HG02970 (cell line): Measurements from ENCODE around the gene DHX30.
A peak's percentile ranks its signal among the peaks of the same experiment; 100 is the strongest.
"Not testable (repeated sequence)": the region's sequence is repeated elsewhere in the genome, so short reads cannot be mapped to it uniquely, and the experiment has no call there.

ENCODE experiments used
- ATAC-seq: cut with Tn5 transposase; IDR thresholded peaks from one replicate; pipeline ENCODE4 v1.9.1; 2021; ENCODE audit warnings: mild to moderate bottlenecking, moderate library complexity, moderate number of reproducible peaks; ENCODE audit not compliant: unreplicated experiment, low FRiP score

The DHX30 gene

DNA sequence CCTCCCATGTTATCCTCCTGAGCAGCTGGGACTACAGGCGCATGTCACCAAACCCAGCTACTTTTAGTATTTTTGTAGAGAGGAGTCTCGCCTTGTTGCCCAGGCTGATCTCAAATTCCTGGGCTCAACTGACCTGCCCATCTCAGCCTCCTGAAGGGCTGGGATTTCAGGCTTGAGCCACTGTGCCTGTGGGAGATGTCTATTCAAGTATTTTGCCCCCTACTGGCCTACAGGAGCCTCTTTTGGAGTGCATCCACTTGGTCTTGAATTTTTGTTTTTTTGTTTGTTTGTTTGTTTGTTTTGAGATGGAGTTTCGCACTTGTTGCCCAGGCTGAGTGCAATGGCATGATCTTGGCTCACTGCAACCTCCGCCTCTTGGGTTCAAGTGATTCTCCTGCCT lies 3.2 kb upstream of the DHX30 start:
- ATAC-seq: no peak

DNA sequence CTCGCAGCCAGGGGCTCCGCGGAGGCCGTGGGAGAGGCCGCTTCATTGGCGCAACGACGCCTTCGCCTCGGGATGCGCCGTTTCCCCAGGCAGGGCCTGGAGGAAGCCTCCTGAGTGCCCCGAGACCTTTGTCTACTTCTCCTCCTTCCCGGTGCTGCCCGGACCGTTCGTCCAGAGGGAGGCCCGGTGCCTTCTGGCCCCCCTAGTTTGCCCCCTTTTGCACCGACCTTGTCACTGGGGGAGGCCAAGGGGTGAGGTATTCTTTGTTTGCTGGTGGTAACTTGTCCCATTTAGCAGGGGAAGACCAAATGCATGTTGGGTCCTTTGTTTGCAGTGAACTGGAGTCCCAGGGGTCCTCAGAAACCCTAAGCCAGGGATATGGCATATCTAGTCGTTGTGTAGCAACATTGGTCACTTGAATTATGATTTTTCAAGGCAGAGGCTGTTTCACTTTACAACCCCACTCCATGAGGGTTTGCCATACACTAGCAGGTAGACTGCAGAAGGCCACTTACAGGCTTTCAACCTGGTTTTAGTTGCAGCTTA lies 615 bp downstream of the DHX30 start:
- peak; percentile 25 for ATAC-seq

DNA sequence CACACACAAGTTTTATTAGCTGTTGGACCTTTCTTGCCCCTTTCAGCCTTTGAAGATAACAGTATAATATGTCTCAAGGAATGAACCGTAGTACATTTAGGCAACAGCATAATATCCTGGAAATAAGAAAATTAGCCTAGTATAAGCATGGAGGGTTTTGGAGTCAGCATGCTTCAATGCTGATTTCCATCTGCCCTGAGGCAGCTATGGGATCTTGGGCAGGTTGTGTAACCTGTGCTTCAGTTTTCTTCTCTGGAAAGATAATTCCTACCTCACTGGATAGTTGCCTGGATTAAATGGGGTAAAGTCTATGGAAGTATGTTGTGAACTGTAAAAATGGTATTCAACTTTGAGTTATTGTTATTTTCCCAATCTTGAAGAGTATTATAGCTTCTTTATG lies 1.6 kb downstream of the DHX30 start:
- no peak for ATAC-seq

DNA sequence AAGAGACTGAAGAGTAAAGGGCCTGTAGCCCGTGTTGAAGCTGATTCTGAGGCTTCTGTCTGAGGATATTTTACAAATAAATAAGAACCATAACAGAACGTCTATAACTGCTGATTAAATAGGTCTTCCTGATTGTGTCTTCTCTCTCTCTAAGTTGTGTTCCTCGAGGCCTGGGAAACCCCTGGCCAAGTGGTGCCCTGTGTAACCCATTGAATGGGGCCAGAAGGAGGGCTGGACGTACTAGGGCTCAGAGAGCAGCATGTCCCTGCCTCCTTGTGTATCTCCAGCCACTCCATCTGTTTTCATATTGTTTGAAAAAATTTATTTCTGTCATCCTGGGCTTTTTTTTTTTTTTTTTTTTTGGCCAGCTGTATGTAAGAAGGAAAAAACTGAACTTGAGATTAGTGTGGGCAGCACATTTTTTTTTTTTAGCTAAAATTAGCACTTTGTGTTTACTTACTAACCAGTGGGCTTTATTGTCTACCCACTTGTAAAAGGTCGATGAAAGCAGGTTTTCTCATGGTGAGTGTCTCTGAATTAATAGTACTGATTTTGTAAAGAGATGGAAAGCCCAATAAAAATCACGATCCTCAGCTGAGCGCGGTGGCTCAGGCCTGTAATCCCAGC lies 10.7 kb downstream of the DHX30 start:
- no peak for ATAC-seq

DNA sequence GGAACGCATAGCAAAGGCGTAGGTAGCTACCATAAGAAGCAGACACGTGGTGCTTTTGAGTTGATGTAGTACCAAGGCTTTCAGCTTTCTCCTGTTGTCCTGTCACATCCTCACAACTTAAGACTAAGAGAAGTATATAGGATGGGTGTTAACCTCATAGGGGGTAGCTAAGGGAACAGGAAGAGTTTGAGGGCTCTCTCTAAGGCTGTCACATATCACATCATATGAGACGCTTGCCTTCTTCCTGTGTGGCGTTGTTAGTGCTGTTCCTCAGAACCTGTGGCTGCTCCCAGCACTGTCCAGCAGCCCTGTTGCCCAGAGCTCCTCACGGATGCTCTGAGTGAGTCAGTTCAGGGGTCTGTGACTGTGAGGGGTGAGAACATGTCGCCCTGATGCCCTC lies 14.7 kb downstream of the DHX30 start:
- no peak for ATAC-seq

DNA sequence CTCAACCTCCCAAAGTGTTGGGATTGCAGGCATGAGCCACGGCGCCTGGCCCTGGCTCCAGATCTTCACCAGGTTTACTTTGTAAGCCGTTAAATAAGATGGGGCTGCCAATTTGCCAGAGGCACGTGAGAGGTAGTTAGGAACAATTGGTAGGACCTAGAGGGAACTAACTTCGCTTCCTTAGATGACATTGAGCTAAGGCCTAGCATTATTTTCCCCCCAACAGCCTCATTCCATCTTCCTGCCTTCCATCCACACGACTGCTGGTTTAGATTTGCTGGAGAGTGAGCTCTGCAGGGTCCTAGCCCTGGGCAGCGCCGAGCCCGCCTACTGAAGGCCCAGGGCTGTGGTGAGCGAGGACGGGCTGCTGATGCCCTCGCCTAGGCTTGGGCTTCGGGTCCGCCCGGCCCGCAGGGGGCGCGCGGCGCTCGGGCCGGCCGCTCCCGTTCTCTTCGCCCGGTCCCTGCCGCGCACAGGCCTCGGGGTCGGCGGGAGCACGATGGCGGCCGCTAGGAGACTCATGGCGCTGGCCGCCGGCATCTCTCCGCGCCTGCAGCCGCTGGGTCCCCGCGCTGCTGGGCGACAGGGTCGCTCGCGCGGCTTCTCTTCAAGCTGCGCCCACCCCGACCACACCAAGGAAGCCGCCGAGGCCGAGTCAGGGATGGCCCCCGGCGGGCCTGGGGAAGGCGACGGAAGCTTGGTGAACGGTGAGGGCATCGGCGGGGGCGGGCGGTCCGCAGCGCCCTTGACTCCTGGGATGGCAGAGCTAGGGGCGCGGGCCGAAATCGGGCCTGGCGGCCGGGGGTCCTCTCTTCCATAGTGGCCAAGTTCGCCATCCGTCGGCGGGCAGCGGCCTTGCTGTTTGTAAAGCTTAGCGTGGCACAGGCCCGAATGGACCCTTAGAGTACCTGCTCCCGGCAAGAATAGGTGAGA lies 21.9 kb downstream of the DHX30 start:
- ATAC-seq: peak; percentile 92

DNA sequence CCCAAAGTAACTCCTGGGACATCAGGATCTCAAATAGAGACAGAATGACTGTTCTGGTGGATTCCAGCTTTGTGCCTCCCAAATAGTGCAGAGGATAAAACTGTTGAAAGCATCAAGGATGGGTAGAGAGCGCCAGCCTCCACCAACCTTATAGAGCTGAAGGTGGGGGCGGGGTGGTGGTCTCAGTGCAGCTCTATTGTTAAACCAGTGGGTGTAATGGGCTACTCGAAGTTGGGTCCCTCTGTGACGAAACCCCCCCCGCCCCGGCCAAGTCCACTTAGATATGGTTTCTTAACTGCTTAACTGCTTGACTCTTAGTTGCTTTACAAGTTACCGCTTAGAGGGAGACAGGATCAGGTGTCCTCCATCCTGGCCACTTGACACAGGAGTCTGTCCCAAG lies 22.7 kb downstream of the DHX30 start:
- no peak for ATAC-seq

DNA sequence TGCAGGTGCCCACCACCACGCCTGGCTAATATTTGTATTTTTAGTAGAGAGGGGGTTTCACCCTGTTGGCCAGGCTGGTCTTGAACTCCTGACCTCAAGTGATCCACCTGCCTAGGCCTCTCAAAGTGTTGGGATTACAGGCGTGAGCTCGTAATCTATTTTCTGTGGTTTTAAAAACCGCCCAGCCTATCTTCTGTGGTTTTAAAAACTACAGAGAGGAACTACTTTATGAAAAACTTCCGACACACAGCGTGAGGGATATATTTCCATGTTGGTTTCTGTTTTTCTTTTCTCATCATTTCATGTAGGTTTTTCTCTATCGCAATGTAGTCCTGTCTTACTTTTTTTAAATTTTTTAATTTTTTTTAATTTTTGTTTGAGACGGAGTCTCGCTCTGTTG lies 26.5 kb downstream of the DHX30 start:
- ATAC-seq: not testable (repeated sequence)

DNA sequence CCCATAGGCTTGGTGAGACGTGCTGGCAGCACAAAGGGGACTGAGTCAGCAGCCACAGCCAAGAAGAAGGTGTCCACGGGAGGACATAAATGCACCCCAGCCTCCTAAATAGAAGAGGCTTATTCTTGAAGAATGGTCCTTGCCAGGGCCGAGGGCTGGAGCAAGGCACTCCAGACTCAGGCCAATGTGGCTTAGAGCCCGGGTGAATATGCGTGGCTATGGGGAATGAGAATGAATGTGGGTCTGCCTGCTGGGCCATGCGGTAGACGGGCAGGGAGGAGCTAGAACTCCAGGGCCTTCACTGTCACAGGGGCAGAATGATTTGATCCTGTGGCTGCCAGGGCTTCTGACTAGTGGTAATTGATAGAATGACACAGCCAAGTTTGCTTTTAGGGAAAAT lies 34.0 kb downstream of the DHX30 start:
- no peak for ATAC-seq

DNA sequence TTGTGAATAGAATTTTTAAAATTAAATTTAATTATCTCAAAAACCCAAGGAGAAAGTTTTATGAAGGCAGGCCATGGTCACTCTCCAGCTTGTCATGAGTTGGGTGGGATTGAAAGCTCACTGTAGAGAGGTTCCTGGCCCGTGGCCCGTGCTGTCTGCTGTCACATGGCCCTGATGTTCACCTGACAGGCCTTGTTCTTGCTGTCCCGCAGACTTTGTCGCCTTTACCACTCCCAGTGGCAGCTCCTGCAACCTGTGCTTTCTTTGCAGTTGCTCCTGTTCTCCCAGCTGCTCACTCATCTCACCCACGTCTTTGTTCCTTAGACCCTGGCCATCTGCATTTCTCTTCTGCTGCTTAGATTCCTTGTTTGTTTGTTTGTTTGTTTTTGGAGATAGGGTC lies 35.6 kb downstream of the DHX30 start:
- no peak for ATAC-seq

DNA sequence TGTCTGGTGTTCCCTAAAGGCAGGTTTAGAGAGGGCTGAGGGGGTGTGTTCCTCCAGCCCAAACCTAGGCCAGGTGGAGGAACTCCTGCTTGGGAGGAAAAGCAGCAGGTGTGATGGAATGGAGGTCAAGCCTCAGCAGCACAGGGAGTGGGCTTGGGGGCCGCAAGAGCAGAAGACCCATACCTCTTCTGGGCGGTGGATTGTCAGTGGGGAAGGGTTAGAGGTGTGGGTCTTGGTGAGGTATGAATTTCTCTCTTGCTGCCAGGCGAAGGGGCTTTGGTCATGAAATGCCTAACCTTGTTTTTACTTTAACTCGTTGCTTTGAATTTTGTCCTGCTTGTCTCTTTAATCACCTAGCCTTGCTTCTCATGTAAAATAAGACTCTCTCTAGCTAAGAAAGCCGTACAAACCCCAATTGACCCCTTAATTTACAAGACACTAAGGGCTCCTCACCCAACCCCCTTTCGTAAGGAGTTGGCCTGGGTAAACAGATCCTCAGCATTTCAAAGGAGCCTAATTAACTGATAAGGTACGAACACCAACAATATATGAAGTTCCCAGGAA lies 38.9 kb downstream of the DHX30 start:
- ATAC-seq: no peak

DNA sequence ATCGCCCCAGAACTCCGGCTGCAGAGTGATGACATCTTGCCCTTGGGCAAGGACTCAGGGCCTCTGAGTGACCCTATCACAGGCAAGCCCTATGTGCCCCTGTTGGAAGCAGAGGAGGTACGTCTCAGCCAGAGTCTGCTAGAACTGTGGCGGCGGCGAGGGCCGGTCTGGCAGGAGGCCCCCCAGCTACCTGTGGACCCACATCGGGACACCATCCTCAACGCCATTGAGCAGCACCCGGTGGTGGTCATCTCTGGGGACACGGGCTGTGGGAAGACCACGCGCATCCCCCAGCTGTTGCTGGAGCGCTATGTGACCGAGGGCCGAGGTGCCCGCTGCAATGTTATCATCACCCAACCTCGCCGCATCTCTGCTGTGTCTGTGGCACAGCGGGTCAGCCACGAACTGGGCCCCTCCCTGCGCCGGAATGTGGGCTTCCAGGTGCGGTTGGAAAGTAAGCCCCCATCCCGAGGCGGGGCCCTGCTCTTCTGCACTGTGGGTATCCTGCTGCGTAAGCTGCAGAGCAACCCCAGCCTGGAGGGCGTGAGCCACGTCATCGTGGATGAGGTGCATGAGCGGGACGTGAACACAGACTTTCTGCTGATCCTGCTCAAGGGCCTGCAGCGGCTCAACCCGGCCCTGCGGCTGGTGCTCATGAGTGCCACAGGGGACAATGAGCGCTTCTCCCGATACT lies 43.4 kb downstream of the DHX30 start:
- ATAC-seq: no peak

DNA sequence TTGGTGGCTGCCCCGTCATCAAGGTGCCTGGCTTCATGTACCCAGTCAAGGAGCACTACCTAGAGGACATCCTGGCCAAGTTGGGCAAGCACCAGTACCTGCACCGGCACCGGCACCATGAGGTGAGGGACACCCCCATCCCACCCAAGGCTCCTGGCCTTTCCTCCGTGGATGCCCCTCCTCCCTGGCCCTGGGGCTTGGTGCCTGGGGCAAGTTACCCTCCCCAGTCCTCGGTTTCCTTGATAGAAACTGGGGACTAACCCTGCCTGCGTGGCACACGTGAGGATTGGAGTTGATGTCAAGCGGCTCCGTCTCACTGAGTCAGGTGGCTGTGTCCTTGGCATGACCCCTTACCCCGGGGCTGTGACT lies 43.9 kb downstream of the DHX30 start:
- no peak for ATAC-seq

DNA sequence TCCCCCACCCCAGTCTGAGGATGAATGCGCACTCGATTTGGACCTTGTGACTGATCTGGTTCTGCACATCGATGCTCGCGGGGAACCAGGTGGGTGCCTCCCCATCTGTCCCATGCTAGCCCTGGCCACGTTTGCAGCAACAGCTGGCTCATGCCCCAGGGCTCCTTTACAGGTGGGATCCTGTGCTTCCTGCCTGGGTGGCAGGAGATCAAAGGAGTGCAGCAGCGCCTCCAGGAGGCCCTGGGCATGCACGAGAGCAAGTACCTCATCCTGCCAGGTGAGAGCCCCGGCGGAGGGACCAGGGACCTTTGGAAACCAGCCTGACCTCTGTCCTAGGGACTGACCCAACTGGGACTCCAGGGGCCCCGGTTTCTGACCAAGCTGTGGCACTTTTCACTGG lies 44.3 kb downstream of the DHX30 start:
- no peak for ATAC-seq

DNA sequence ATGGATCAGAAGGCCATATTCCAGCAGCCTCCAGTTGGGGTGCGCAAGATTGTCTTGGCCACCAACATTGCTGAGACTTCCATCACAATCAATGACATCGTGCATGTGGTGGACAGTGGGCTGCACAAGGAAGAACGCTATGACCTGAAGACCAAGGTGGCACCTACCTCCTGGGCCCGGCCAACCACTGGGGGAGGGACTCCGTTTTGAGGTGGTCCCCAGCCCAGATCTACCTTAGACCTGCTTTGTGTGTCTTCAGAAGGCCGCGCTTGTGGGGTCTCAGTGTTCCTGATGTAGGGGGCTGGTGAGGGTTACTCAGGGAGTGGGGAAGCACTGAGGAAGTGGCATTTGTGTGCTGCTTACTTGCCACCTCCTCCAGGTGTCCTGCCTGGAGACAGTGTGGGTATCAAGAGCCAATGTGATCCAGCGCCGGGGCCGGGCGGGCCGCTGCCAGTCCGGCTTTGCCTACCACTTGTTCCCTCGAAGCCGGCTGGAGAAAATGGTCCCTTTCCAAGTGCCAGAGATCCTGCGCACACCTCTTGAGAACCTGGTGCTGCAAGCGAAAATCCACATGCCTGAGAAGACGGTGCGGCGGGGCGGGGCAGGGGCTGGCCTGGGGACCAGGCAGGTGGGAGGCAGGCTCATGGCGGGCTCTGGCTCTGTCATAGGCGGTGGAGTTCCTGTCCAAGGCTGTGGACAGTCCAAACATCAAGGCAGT lies 45.0 kb downstream of the DHX30 start:
- no peak for ATAC-seq

DNA sequence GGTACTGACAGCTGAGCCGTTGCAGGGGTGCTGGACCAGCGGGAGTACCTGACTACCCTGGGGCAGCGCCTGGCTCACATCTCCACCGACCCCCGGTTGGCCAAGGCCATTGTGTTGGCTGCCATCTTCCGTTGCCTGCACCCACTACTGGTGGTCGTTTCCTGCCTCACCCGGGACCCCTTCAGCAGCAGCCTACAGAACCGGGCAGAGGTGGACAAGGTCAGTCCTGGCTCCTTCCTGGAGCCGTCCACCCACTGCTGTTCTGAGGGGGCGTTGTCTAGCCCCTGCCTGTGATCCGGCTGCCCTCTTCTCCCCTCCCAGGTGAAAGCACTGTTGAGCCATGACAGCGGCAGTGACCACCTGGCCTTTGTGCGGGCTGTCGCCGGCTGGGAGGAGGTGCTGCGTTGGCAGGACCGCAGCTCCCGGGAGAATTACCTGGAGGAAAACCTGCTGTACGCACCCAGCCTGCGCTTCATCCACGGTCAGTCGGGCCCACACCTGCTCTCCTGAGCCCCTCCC lies 45.7 kb downstream of the DHX30 start:
- ATAC-seq: no peak

DNA sequence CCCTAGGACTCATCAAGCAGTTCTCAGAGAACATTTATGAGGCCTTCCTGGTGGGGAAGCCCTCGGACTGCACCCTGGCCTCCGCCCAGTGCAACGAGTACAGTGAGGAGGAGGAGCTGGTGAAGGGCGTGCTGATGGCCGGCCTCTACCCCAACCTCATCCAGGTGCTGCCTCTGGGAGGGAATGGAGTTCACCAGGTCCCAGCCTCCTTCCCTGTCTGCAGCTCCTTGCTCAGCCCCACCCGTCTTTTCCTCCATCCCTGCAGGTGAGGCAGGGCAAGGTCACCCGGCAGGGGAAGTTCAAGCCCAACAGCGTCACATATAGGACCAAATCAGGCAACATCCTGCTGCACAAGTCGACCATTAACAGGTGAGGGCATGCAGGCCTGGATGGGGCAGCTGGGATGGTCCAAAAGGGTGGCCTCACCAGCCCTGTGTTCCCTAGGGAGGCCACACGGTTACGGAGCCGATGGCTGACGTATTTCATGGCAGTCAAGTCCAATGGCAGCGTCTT lies 46.3 kb downstream of the DHX30 start:
- ATAC-seq: no peak

DNA sequence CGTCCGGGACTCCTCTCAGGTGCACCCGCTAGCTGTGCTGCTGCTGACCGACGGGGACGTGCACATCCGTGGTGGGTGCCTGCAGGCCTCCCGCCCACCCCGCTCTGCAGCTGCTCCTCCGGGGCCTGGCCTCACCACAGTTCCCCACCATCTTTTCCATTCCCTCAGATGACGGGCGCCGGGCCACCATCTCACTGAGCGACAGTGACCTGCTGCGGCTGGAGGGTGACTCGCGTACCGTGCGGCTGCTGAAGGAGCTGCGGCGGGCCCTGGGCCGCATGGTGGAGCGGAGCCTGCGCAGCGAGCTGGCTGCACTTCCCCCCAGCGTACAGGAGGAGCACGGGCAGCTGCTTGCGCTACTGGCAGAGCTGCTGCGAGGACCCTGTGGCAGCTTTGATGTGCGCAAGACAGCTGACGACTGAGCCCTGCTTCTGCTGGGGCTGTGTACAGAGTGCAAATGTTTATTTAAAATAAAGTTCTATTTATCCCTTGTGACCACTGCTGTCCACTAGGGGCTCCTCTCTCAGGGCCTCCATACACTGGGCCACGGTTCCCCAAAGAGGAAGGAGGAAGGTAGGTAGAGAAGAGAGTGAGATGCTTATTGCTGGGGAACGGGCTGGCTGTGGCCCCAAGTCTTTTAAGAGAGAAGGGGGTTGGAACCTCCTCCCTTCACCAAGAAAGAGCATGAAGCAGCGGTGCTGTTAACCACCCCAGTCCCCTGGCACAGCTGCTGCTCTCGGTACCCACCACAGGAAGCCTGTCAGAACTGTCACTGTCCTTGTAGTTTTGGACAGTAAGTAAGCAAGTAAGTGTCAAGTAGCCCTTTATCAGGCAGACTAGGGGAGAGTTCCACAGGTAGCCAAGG lies 47.0 kb downstream of the DHX30 start:
- ATAC-seq: no peak
